GM12878 (cell line): ENCODE data around the gene NHEJ1. TPM values are rescaled to one million over a fixed set of nuclear protein-coding genes. Genes with fewer than 3 reads are reported as not detected.

Experiments
- CBX3 ChIP-seq: fragments of 200-600 bp; sonication (generic); IDR thresholded peaks from 2 replicates; pipeline ENCODE4 v1.6.1; 2016; ENCODE audit warnings: low read depth, borderline replicate concordance
- EZH2 ChIP-seq: IDR thresholded peaks from 2 replicates; pipeline ENCODE4 v1.6.1; 2012; ENCODE audit warnings: low read depth, mild to moderate bottlenecking, control low read depth, inconsistent platforms, low read length, borderline replicate concordance; ENCODE audit not compliant: control insufficient read depth
- MTA2 ChIP-seq: fragments of 450-650 bp; IDR thresholded peaks from 2 replicates; pipeline ENCODE4 v1.6.1; 2016; ENCODE audit warnings: low read depth, mild to moderate bottlenecking, moderate library complexity
- PAX5 ChIP-seq: IDR thresholded peaks from 2 replicates; pipeline ENCODE4 v1.6.1; 2011; ENCODE audit warnings: low read depth, low read length, borderline replicate concordance
- REST ChIP-seq: IDR thresholded peaks from 2 replicates; pipeline ENCODE4 v1.6.1; 2012; ENCODE audit warnings: mild to moderate bottlenecking, low read depth, low read length
- SKIL ChIP-seq: fragments of 450-650 bp; IDR thresholded peaks from 2 replicates; pipeline ENCODE4 v1.6.1; 2017; ENCODE audit warnings: mild to moderate bottlenecking, low read depth, inconsistent platforms; ENCODE audit not compliant: poor library complexity, severe bottlenecking
- ZSCAN29 ChIP-seq: fragments of 450-650 bp; IDR thresholded peaks from 2 replicates; pipeline ENCODE4 v1.6.1; 2017; ENCODE audit warnings: mild to moderate bottlenecking, moderate library complexity
- polyA plus RNA-seq, 11 experiments: library from polyadenylated mRNA; depleted of rRNA in 4 of 11; unstranded in 6 of 11; stranded (reverse) in 5 of 11; fragments of >200 nt; fragmentation: Nextera tagmentation in 4 of 11; fragmentation: Illumina TruSeq in 1 of 11; extraction: Ambion mirVana in 4 of 11; extraction: Trizol in 1 of 11; gene quantifications; 1 replicate in 1 of 11; 2 replicates in 10 of 11; pipeline versions ENCODE4 v1.2.1 to v1.2.3, GENCODE V29; 2011 to 2016; ENCODE audit warnings: inconsistent platforms in 2 of 11, missing spikeins in 2 of 11, low read depth in 1 of 11
- total RNA-seq, 4 experiments: library from RNA; depleted of rRNA in 3 of 4; stranded (reverse); fragments of >200 nt in 3 of 4; fragmentation: Illumina TruSeq in 1 of 4; extraction: Trizol in 1 of 4; gene quantifications; 2 replicates each; pipeline versions ENCODE4 v1.2.1 to v1.2.3, GENCODE V29; 2013 to 2021

Gene NHEJ1
- total and polyA plus RNA-seq, 10 of the 15 experiments (the other 5 are each of a cell fraction or from before 2014, with no cell fraction given): 11.8 to 20.2 (median 17.0) TPM

GRCh38 chr2:219206328-219207133 lies 45.9 kb upstream of the NHEJ1 start, which contains the start of gene ZFAND2B (continued):
- TF ChIP-seq REST: no peak
- no peak; the same call in 1 of the 2 replicates for TF ChIP-seq PAX5
- peak; percentile 45 for TF ChIP-seq SKIL
- no peak for TF ChIP-seq EZH2
- no peak for TF ChIP-seq ZSCAN29
- no peak for TF ChIP-seq MTA2
- TF ChIP-seq CBX3: no peak
